Stimulated activated CD4-positive, alpha-beta T cell treated with anti-CD3 and anti-CD28 coated beads, Interleukin-12 subunit alpha, Interleukin-12 subunit beta, amount 100 ng/mL, for 48 hours (primary cell): Measurements from ENCODE around the gene SLC1A2.

Experiments
- DNase-seq, 3 donors: peaks; one replicate each; pipeline ENCODE4 v3.0.0-alpha.2; 2020; ENCODE audit warnings: low read depth in 2 of 3, low spot score in 1 of 3

Gene SLC1A2

DNA sequence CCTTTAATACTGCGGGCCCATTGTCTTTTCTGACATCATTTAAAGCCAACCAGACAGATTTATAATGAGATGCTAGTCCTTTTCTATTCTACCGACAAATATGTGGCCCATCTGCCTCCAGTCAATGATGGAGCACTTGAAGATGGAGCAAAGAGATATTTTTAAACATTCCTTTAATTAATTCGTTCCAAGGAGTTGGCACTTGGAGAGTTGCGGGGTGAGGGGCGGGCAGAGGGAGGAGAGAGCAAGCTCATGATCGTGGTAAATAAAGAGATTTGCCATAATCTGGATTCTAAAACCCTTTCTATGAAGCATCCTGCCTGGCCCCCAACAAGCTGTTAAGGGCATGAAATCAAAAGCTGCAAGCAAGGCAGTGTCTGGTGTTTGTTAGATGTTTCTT, 5.0 kb downstream of the SLC1A2 start:
- no peak for DNase-seq

- DNase-seq, result no peak
These were observed 5.8 kb downstream of the SLC1A2 start for GRCh38 chr11:35413598-35413997.

DNA sequence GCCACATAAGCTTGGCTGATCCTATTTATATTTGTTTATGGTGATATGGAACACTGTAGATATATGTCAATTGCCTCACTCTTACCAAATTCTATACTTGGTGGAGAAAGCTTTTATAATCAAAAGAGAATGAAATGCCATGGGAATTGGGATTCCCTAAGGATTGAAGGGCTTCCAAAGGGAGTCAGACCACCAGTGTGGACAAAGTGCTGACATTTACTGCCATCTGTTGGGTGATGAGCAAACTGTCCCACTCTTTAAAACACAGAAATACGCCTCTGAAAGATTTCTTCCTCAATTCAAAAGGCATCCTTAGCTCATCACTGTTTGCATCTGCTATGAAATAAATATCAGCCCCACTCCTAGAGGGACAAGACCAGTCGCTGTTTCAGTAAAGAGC, 7.1 kb downstream of the SLC1A2 start:
- no peak for DNase-seq

GRCh38 chr11:35407041-35407440, 12.3 kb downstream of the SLC1A2 start:
- DNase-seq, result no peak

- no peak for DNase-seq
These were observed 15.0 kb downstream of the SLC1A2 start for GRCh38 chr11:35404388-35404775.

GRCh38 chr11:35403765-35404387, 15.5 kb downstream of the SLC1A2 start:
- no peak for DNase-seq

GRCh38 chr11:35402751-35403660, 16.4 kb downstream of the SLC1A2 start:
- no peak for DNase-seq

- DNase-seq, result no peak
These were observed 20.5 kb downstream of the SLC1A2 start for GRCh38 chr11:35398881-35399280.

- no peak for DNase-seq
These were observed 24.4 kb downstream of the SLC1A2 start for GRCh38 chr11:35394941-35395340.

GRCh38 chr11:35393098-35393497, 26.3 kb downstream of the SLC1A2 start:
- DNase-seq, result no peak

- peak; percentile 73 to 91 (median 81) for DNase-seq
These were observed 27.3 kb downstream of the SLC1A2 start for GRCh38 chr11:35391922-35392688.

GRCh38 chr11:35390737-35391682, 28.3 kb downstream of the SLC1A2 start:
- DNase-seq, result peak in 2 of 3 donors; percentile 30 to 70

- DNase-seq, result peak; percentile 11 to 19 (median 18)
These were observed 29.4 kb downstream of the SLC1A2 start for GRCh38 chr11:35389897-35390465.

DNA sequence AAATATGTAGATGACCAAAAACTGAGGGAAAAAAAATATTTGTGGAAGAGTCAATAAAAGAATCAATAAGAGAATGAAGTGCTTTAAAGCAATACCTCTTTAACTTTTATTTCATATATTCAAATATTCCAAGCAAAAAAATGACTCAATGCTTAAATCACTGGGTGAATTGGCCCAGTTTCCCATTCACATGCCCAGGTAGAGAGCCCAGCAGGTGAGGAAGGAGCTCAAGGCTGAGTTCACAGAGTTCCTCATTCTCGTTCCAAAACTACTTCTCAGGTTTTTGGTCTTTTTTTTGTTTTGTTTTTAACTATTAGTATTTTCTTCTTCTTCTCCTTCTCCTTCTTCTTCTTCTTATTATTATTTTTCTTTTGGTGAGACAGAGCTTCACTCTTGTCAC, 30.2 kb downstream of the SLC1A2 start:
- DNase-seq, result no peak

DNA sequence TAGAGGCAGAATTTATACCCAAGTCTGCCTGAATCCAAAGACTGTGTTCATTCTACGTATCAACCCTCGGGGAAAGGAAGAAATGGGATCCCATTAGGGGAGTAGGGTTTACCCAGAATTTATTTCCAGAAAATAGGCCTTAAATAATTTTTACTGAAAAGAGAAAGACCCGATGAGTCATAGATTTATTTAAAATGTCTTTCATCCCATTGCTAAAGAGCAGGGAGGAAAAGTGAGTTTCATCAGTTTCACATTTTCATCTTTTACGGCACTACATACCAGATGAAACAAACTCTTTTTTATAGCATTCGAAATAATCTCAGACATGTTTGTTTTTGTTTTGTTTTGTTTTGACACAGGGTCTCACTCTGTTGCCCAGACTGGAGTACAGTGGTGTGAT, 31.3 kb downstream of the SLC1A2 start:
- DNase-seq, result no peak

GRCh38 chr11:35387111-35387982, 32.0 kb downstream of the SLC1A2 start:
- DNase-seq, result no peak

DNA sequence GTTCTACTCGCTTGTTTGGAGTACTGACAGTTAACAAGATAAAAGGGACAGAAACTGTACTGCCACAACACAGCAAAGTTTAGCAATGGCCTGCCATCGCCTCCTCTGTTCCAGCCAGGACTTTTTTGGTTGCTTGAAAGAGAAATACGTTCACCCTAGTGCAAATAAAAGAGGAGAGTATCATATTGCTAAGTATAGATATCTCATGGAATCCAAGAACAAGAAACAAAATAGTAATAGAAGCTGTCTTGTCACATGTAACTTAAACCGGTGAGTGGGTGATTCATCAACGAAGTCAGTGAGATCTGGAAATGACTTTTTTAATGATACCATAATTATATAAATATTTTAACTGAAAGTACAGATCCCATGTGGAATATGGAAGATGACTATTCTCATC, 35.4 kb downstream of the SLC1A2 start:
- DNase-seq, result no peak

GRCh38 chr11:35381709-35382322, 37.5 kb downstream of the SLC1A2 start:
- DNase-seq, result no peak

DNA sequence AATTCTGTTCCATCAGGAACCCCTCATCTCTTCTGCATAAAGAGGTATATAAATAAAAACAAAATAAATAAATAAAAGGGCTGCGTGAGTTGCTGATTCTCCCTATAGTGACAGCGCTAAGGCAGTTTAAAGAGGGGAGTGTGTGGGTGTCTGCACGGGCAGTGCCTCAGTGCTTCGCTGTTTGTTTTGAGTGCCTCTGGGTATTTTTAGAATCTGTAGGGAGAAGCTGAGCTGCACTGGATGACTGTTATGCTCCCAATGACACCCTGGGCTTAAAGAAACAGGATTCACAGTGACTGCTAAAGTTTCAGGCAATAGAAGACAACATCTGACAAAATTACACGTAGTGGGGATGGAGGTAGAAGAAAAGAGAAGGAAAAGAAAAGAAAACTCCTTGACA, 38.8 kb downstream of the SLC1A2 start:
- no peak for DNase-seq
